GM21576 (cell line): ENCODE measurements around the gene TMEM45A.
"Not testable (repeated sequence)": the region's sequence is repeated elsewhere in the genome, so short reads cannot be mapped to it uniquely, and the experiment has no call there.

ENCODE experiments used
- ATAC-seq: cut with Tn5 transposase; IDR thresholded peaks from one replicate; pipeline ENCODE4 v1.9.1; 2021; ENCODE audit warnings: mild to moderate bottlenecking, moderate library complexity; ENCODE audit not compliant: unreplicated experiment

TMEM45A gene, protein sequence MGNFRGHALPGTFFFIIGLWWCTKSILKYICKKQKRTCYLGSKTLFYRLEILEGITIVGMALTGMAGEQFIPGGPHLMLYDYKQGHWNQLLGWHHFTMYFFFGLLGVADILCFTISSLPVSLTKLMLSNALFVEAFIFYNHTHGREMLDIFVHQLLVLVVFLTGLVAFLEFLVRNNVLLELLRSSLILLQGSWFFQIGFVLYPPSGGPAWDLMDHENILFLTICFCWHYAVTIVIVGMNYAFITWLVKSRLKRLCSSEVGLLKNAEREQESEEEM

DNA sequence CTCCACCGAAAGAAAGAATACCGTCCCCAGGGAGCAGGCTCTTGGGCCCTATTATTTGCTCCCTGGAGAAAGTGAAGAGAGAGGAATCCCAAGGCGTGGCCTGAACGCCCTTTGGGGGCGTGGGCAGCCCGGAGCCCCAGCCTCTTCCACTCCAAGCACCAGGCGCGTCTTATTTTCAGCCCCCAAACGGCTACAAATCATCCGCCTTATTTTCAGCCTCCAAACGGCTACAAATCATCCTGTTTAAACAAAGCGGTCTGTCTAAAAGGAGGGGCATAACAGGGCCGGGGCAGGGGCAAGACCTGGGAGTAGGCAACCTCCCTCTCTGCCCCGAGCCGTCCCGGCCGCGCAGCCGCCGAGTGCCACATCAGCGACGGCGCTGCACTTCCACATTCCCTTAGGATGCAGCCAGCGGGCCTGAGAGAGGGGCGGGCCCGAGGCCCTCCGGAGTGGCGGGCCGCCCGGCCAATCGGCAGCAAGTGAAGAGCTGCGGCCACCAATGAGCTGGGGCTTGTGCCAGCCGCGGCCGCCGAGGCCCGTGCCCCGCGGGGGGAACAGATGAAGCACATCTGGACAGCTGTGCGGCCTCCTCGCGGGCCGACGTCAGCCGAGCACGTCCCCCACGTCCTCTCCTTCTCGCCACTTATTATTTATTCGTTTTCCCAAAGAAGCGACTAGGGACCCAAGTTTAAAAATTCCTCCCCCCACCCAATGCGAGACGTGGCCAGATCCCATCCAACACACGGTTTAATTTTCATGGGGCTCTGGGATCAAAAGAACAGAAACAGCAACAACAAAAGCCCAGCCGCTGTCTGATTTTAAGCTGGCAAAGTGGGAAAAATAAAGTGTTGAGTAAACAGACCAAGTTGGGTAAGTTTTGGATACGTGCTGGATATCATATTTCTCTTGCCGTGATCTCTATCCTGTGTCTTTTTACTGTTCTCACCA lies at the start of gene TMEM45A:
Gene TMEM45A (plus strand): TSS at position 561 of the 948 bp plus-strand sequence. CDS start 62,593 bp downstream, outside the sequence.
- ATAC-seq = peak; percentile 95

DNA sequence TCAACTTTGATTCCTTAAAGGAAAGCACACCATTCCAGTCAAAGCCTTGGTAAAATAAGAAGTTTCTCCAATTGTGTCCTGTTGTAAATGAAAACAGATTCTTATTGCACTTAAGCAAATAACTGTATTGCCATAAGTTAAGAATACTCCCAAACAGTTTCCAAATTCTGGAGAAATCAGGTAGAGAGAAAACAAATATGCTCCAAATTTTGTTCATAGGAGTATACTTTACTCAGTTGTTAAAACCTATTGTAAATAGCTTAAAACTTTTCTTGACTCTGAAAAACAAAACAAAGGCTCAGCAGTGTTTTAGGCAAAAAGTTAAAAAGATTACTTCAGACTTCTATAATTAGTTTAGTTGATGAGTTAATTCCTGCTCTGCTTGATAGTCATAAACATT lies 48.7 kb upstream of the TMEM45A start:
- no peak for ATAC-seq

DNA sequence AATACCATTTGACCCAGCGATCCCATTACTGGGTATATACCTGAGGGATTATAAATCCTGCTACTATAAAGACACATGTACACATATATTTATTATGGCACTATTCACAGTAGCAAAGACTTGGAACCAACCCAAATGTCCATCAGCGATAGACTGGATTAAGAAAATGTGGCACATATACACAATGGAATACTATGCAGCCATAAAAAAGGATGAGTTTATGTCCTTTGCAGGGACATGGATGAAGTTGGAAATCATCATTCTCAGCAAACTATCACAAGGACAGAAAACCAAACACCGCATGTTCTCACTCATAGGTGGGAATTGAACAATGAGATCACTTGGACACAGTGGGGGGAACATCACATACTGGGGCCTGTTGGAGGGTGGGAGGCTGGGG lies 45.4 kb upstream of the TMEM45A start:
- not testable (repeated sequence) for ATAC-seq

DNA sequence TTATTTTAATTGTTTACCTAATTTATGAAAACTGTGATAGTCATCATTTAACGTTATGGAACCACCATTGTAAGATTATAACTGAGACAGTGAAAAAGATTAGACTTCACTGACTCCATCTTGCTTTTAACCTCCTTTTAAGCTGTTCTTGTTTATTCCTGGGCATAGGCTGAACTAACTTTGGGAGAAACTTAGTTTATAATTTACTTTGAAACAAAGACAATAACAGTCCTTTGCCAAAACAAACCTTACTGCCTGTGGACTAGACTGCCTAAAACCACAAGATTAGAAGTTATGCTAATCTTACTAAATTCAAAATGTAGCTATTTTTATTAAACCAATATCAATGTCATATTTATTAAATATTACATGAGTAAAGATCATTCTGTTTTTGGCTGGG lies 44.3 kb upstream of the TMEM45A start:
- no peak for ATAC-seq

DNA sequence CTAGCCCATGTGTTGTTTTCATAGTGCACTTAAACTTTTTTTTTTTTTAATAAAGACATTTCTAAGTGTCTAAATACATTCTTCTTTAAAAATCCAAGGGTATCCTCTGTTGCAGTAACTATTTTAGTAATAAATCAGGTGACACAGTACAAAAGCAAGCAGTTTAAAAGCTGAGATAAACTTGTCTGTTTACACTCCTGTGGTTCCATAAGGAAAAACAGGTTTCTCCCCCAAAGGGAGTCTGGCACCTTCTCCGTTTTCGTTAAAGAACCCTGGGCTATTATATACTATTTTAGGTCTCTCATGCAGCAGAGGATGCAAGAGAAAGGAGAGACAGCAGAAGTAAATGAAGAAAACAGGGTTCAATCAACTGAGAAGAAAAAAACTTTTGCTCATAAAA lies 43.2 kb upstream of the TMEM45A start:
- no peak for ATAC-seq

DNA sequence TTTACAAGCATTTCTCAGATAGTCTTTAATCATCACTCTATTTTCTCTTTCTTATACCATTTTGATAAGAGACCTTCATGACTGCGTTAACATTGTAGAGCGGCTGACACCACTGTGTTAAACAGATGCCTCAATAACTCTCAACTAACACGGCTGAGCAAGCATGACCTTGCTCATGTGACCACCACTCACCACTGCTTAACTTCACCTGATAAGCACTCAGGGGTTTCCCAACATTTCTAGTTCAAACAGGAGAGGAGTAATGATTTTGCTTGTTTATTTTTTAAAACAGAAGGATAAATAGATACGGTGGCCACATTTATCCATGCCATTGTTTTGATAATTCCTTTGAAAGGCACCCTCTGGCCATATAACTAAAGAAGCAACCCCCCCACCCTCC lies 37.7 kb upstream of the TMEM45A start:
- ATAC-seq = no peak

DNA sequence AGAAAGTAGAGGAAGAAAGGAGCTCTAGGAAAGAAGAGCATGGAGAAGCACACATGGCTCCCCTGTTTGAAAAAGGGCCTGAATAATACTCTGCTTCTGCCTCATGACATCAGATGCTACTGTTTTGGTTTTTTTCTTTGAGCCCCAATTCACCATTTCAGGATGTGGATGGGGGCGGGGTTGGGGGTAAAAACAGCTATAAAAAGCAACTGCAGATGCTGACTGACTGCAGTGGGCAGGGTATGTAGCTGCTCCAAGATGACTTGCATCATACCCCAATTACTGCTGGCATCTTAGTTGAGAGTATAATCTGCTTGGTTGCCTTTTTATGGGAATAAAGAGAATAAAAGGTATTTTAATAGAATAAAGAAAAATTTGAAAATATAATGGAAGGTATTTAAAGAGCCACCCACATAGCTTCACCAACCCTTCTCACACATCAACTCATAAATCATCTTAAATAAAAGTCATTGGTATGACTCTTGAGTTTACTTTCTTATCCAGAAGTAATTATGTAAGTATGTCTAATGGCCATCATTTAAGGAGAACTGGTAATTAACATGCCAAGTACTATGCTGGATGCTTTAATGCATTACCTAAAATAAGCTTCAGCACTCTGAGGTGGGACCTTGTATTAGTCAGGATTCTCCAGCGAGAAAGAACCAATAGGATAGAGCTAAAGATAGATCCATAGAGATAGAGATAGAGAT lies 36.4 kb upstream of the TMEM45A start:
- ATAC-seq = no peak

DNA sequence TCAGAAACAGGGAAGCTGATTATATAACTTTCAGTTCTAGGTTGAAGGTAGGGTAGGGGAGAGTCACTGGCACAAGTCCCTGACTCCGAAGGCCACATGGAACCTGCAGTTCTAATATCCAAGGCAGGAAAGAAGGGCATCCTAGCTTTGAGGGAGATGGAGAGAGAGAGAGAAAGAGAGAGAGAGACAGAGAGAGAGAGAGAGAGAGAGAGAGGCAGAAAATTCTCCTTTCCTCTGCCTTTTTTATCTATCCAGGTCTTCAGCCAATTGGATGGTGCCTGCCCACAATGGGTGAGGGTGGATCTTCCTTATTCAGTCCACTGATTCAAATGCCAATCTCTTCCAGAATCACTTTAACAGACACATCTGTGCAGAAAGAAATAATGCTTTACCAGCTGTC lies 35.7 kb upstream of the TMEM45A start:
- ATAC-seq = no peak

DNA sequence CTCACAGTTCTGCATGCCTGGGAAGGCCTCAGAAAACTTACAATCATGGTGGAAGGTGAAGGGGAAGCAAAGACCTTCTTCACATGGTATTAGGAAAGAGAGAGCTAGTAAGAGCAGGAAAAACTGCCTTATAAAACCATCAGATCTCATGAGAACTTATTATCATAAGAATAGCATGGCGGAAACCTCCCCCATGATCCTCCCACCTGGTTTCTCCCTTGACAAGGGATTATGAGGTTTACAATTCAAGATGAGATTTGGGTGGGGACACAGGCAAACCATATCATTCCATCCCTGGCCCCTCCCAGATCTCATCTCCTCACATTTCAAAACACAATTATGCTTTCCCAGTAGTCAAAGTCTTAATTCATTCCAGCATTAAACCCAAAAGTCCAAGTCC lies 34.6 kb upstream of the TMEM45A start:
- ATAC-seq = no peak

DNA sequence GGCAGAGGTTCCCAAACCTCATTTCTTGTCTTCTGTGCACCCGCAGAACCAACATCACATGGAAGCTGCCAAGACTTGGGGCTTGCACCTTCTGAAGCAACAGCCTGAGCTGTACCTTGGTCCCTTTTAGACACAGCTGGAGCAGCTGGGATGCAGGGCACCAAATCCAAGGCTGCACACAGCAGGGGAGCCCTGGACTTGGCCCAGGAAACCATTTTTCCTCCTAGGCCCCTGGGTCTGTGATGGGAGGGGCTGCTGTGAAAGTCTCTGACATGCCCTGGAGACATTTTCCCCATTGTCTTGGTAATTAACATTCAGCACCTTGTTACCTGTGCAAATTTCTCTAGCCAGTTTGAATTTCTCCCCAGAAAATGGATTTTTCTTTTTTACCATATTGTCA lies 33.6 kb upstream of the TMEM45A start:
- ATAC-seq = no peak

DNA sequence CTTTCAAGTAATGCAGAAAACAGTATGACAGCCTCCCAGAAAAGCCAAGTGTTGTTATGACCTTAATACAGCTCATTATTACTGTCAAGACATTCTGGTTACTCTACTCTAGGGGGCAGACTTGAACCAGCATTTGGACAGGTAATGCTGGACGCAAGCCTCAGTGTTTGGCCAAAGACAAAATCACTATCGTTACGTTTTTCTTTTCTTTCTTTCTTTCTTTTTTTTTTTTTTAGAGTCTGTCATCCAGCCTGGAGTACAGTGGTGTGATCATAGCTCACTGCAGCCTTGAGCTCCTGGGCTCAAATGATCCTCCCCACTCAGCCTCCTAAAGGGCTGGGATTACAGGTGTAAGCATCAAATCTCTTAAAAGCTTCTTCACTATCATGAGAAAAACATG lies 29.4 kb upstream of the TMEM45A start:
- ATAC-seq = peak; percentile 79

DNA sequence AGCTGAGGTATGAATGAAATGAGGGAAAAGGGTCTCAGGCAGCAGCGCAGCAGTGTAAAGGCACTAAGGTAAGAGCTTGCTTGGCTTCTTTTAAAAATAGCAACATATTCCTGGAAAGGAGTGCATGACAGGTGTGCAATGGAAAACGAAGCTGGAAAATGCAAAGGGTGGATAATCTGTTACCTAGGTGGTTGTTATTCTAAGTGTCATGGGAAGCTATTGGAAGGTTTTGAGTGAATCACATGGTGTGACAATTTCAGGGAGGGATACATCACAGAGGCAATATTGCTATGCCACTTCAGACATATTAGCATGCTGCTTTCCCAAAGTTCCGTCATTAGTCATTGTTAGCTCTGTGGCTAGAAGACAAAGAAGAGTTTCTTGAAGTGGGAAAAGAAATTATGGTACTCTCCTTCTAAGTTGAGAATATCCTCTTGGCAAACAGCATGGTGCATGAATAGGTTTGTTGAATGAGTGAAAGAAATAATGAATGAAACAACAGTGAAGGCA lies 28.7 kb upstream of the TMEM45A start:
- no peak for ATAC-seq

DNA sequence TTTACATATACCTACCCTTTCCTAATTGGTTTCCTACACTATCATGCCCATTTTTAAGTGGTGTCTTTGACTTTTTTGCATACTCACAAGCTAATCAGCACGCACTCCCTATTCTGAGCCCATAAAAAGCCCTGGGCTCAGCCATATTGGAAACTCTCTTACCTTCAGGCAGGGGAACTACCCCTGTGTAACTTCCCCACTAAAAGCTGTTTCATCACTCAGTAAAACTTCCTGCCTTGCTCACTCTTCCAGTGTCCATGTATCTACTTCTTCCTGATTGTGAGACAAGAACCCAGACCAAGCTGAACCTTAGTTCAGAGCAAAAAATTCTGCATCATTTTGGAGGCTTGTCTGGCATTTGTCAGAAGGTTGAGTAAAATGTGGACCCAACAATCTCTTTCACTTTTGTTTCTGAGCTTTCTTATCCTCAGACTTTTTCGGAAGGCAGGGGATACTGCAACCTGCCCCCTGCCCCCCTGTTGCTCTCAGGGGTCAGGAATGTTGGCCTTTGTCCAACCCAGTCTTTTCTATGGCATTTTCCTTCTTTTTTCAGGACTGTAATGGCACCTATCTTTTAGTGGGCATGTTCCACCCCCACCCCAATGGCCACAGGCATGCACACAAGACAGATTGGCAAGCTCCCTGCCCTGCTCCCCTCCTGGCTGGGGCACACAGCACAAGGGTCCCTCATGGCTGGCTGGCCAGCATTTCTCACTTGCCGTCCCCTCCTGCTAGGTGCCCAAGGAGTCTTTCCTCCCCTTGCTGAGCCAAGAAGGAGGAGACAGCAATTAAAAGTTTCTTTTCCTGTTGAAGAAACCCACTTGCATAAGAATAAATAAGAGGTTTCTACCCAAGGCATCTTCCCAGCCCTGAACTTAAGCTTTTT lies 26.3 kb upstream of the TMEM45A start:
- ATAC-seq = peak; percentile 50

DNA sequence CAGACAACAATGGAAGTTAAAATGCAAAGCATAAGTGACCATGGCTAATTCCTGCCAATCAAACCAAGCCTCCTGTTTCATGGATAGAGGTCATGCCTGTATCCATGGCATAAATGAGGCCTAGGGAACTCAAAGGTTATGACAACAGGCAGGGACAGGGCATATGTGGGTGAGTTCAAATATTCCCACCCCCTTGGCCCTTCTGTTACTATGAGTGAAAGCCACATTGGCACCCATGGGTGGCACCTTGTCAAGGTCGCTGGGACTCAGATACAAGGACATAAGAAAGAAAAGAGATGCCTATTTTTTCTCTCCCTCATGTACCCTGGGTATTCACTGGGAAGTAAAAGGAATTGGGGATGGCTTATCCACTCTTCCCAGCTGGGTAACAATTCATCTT lies 25.3 kb upstream of the TMEM45A start:
- ATAC-seq = no peak

DNA sequence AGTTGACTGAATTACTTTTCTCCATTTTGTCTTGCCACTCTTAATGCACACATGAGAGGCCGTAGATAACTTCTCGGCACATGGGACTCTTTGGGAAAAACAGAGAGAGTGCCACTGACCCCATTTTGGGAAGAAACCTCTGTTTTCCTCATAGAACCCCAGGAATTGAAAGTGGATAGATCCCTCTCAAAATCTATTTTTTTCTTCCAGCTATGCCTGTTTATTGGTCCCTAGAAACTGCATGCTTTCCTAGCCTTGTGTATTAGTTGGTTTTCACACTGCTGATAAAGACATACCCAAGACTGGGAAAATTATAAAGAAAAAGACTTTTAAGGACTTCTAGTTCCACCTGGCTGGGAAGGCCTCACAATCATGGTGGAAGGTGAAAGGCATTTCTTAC lies 23.7 kb upstream of the TMEM45A start:
- no peak for ATAC-seq

DNA sequence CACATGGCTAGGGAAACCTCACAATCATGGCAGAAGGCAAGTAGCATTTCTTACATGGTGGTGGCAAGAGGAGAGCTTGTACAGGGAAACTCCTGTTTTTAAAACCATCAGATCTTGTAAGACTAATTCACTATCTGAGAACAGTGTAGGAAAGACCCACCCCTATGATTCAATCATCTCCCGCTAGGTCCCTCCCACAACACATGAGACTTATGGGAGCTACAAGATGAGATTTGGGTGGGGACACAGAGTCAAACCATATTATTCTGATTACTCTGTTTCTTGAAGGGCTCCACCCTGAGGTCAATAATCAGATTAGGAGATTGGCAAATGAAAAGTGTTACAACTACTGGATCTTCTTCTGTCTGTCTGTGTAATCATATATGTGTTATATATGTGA lies 21.5 kb upstream of the TMEM45A start:
- no peak for ATAC-seq

DNA sequence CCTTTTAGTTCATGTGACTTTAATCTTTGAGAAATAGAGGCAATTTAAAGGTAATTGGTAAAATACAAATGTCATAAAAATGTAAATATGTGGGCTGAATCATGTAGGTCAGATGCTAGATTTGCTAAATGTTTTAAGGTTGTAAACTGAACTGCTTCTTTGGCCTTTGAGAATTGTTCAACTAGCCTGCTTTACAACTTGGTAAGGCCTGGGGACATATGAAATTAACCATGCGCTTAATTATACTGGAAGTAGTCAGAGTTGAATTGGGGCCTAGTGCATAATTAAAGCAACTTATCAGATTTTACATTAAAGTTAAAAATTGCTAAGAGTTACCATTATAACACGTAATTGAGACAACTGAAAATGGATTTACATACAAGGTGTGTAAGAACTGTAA lies 21.0 kb upstream of the TMEM45A start:
- no peak for ATAC-seq

DNA sequence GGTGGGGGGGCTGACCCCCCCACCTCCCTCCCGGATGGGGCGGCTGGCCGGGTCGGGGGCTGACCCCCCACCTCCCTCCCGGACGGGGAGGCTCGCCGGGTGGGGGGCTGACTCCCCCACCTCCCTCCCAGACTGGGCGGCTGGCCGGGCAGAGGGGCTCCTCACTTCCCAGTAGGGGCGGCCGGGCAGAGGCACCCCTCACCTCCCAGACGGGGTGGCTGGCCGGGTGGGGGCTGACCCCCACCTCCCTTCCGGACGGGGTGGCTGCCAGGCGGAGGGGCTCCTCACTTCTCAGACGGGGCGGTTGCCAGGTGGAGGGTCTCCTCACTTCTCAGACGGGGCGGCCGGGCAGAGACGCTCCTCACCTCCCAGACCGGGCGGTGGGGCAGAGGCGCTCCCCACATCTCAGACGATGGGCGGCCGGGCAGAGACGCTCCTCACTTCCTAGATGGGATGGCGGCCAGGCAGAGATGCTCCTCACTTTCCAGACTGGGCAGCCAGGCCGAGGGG lies 14.5 kb upstream of the TMEM45A start:
- ATAC-seq = not testable (repeated sequence)

DNA sequence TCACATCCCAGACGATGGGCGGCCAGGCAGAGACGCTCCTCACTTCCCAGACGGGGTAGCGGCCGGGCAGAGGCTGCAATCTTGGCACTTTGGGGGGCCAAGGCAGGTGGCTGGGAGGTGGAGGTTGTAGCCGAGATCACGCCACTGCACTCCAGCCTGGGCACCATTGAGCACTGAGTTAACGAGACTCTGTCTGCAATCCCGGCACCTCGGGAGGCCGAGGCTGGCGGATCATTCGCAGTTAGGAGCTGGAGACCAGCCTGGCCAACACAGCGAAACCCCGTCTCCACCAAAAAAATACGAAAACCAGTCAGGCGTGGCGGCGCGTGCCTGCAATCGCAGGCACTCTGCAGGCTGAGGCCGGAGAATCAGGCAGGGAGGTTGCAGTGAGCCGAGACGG lies 13.9 kb upstream of the TMEM45A start:
- ATAC-seq = not testable (repeated sequence)

DNA sequence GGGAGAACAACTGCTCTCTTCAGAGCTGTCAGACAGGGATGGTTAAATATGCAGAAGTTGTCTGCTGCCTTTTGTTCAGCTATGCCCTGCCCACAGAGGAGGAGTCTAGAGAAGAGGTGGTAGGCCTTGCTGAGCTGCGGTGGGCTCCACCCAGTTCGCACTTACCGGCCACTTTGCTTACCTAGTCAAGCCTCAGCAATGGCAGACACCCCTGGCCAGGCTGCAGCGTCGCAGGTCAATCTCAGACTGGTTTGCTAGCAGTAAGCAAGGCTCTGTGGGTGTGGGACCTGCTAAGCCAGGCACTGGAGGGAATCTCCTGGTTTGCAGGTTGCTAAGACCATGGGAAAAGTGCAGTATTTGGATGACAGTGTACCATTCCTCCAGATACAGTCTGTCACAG lies 12.3 kb upstream of the TMEM45A start:
- no peak for ATAC-seq
